Tibial nerve (tissue), 4 donors: ENCODE measurements around the gene DLG4.

ENCODE experiments used
- EP300 ChIP-seq, 2 donors: sonication (generic); formaldehyde crosslinking; IDR thresholded peaks; one replicate each; pipeline ENCODE4 v1.6.1; 2017; ENCODE audit warnings: antibody characterized with exemption in 2 of 2, mild to moderate bottlenecking in 1 of 2
- POLR2A ChIP-seq, 2 donors: fragments of 450-650 bp; IDR thresholded peaks; one replicate each; pipeline ENCODE4 v1.6.1; 2017; ENCODE audit warnings: antibody characterized with exemption in 2 of 2, mild to moderate bottlenecking in 2 of 2, moderate library complexity in 2 of 2
- TF ChIP-seq, protein P1 (sequence below), 5 experiments: fragments of 200-600 bp in 3 of 5; fragments of 450-650 bp in 2 of 5; sonication (generic) in 3 of 5; IDR thresholded peaks; one replicate each; pipeline ENCODE4 v1.5.1; 2016 to 2019; ENCODE audit warnings: antibody characterized with exemption in 5 of 5, mild to moderate bottlenecking in 3 of 5, moderate library complexity in 2 of 5

DNA sequence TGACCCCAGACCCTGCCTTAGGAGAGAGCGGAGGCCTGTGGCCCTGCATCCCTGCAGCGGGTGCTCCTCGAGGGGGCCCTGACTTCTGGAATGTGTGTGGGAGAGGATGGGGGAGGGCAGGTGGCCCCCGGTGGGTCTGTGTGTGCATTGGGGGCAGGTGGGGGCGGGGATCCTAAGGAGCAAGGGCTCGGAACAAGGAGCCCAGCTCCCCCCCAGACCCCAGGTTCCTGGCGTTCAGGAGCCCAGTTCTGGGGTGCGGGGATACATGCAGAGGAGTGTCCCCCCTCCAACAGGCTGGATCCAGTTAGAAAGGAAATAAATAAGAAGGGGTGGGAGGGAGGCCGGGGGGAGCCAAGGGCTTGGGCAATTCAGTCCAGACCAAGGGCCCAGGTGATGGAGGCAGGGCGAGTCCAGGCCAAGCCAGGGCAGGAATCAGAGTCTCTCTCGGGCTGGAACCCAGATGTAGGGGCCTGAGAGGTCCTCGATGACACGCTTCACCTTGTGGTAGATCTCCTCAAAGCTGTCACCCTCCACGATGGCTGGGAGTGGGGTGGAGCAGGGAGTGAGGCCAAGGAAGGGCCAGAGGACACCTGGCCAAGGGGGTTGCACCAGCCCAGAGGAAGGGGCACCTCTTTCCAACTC is 29.2 kb downstream of the DLG4 start:
- TF ChIP-seq, protein P1, sequence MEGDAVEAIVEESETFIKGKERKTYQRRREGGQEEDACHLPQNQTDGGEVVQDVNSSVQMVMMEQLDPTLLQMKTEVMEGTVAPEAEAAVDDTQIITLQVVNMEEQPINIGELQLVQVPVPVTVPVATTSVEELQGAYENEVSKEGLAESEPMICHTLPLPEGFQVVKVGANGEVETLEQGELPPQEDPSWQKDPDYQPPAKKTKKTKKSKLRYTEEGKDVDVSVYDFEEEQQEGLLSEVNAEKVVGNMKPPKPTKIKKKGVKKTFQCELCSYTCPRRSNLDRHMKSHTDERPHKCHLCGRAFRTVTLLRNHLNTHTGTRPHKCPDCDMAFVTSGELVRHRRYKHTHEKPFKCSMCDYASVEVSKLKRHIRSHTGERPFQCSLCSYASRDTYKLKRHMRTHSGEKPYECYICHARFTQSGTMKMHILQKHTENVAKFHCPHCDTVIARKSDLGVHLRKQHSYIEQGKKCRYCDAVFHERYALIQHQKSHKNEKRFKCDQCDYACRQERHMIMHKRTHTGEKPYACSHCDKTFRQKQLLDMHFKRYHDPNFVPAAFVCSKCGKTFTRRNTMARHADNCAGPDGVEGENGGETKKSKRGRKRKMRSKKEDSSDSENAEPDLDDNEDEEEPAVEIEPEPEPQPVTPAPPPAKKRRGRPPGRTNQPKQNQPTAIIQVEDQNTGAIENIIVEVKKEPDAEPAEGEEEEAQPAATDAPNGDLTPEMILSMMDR (IDR thresholded peaks at IDR 0.05): no peak
- TF ChIP-seq POLR2A (IDR thresholded peaks at IDR 0.05) (no peak), EP300 (IDR thresholded peaks at IDR 0.05) (no peak)
